ENCODE data around the gene TTR. TPM values are rescaled to one million over a fixed set of nuclear protein-coding genes. Genes with fewer than 3 reads are reported as not detected.

The TTR gene
- total RNA-seq, 1 donor from 2014 or later = not detected

DNA sequence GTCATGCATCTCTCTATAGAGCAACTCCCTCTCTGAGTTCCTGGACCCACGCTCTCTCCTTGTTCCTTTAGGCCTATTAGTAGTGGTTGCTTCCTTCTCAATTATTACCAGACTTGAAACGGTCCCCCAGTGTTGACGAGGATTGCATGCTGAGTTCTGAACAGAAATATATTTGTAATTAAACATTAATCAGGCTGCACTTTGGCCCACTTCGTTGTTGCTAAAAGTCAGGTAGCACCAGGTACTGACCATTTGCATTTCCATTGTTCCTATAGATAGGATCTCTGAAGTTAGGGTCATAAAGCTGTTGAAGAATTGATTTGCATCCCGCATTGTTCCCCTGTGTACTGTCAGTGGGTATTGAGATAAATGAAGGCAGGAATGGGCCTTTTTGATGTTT, 36.9 kb upstream of the TTR start:
- TF ChIP-seq CTCF (IDR thresholded peaks at IDR 0.05; ENCODE audit: insufficient read depth, low read length, severe bottlenecking) = no peak
- Histone ChIP-seq H3K27me3 (ENCODE audit: control insufficient read depth, insufficient read depth, low read length) (no peaks in the 10 kb centered on the region), H3K4me3 (ENCODE audit: low read depth, low read length) (no peak overlapping the region), H3K36me3 (ENCODE audit: control insufficient read depth, insufficient read depth, low read length) (no peaks in the 10 kb centered on the region)
- FAIRE-seq = no peak
- no peak for DNase-seq (ENCODE audit: low read depth)

- FAIRE-seq = no peak
- peak; percentile 76 for DNase-seq (ENCODE audit: low read depth)
- peak; percentile 62 for TF ChIP-seq CTCF (IDR thresholded peaks at IDR 0.05; ENCODE audit: insufficient read depth, low read length, severe bottlenecking)
- Histone ChIP-seq H3K27me3 (ENCODE audit: control insufficient read depth, insufficient read depth, low read length) (no peaks in the 10 kb centered on the region), H3K4me3 (ENCODE audit: low read depth, low read length) (no peak overlapping the region), H3K36me3 (ENCODE audit: control insufficient read depth, insufficient read depth, low read length) (no peaks in the 10 kb centered on the region)
Observed at GRCh38 chr18:31555971-31556747, 35.5 kb upstream of the TTR start.

DNA sequence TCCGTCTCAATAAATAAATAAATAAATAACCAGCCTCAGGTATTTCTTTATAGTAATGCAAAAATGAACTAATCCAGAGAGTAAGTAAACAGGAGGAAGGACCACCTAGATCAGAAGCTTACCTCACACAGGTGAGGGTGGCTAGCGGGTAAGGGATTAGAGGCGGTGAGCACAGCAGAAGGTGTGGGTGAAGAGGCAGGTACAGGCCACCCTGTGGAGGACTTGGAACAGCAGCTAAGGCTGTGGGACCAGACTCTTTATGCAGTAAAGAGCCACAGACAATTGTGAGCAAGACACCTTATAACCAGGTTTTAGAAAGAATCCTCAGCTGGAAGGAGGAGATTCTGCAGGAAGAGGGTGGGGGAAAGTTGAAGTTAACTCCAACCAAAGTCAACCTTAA, 34.2 kb upstream of the TTR start:
- no peak for TF ChIP-seq CTCF (IDR thresholded peaks at IDR 0.05; ENCODE audit: insufficient read depth, low read length, severe bottlenecking)

DNA sequence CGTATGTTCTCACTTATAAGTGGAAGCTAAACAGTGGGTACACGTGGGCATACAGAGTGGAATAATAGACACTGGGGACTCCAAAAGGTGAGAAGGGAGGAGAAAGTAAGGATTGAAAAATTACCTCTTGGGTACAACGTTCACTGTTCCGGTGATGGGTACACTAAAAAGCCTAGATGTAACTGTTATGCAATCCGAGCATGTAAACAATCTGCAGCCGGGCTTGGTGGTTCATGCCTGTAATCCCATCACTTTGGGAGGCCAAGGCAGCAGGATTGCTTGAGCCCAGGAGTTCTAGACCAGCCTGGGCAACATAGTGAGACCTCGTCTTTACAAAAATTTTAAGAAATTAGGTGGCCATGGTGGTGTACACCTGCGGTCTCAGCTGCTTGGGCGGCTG, 33.1 kb upstream of the TTR start:
- no peak for FAIRE-seq
- H3K4me3 ChIP-seq (ENCODE audit: low read depth, low read length) = no peak overlapping the region
- DNase-seq (ENCODE audit: low read depth) = no peak
- no peak for TF ChIP-seq CTCF (IDR thresholded peaks at IDR 0.05; ENCODE audit: insufficient read depth, low read length, severe bottlenecking)
- H3K27me3 ChIP-seq (ENCODE audit: control insufficient read depth, insufficient read depth, low read length) = no peaks in the 10 kb centered on the region
- no peaks in the 10 kb centered on the region for H3K36me3 ChIP-seq (ENCODE audit: control insufficient read depth, insufficient read depth, low read length)

More for the DNA sequence above, 34.2 kb upstream of the TTR start:
- DNase-seq (ENCODE audit: low read depth) = no peak
- no peak for FAIRE-seq
- H3K36me3 ChIP-seq (ENCODE audit: control insufficient read depth, insufficient read depth, low read length) = no peaks in the 10 kb centered on the region
- no peak overlapping the region for H3K4me3 ChIP-seq (ENCODE audit: low read depth, low read length)
- H3K27me3 ChIP-seq (ENCODE audit: control insufficient read depth, insufficient read depth, low read length) = no peaks in the 10 kb centered on the region

GRCh38 chr18:31562726-31563125, 29.0 kb upstream of the TTR start:
- TF ChIP-seq CTCF (IDR thresholded peaks at IDR 0.05; ENCODE audit: insufficient read depth, low read length, severe bottlenecking) = no peak
- Histone ChIP-seq H3K4me3 (ENCODE audit: low read depth, low read length) (no peak overlapping the region), H3K27me3 (ENCODE audit: control insufficient read depth, insufficient read depth, low read length) (no peaks in the 10 kb centered on the region), H3K36me3 (ENCODE audit: control insufficient read depth, insufficient read depth, low read length) (no peaks in the 10 kb centered on the region)
- FAIRE-seq = no peak
- DNase-seq (ENCODE audit: low read depth) = no peak

GRCh38 chr18:31563778-31564177, 27.9 kb upstream of the TTR start:
- Histone ChIP-seq H3K4me3 (ENCODE audit: low read depth, low read length) (no peak overlapping the region), H3K27me3 (ENCODE audit: control insufficient read depth, insufficient read depth, low read length) (no peaks in the 10 kb centered on the region), H3K36me3 (ENCODE audit: control insufficient read depth, insufficient read depth, low read length) (no peaks in the 10 kb centered on the region)
- no peak for DNase-seq (ENCODE audit: low read depth)
- peak; percentile 20 for TF ChIP-seq CTCF (IDR thresholded peaks at IDR 0.05; ENCODE audit: insufficient read depth, low read length, severe bottlenecking)
- no peak for FAIRE-seq
